HEK293 (cell line): ENCODE data around the gene ZDHHC17.

Source experiments
- CTCF ChIA-PET: fragments of 350-600 bp; formaldehyde crosslinking; extraction: SDS; loops from one replicate; lab custom pipeline; 2021; ENCODE audit warnings: antibody characterized with exemption; lab: Yijun Ruan, JAX
- POLR2A ChIA-PET: fragments of 300-600 bp; formaldehyde crosslinking; extraction: SDS; loops from one replicate; lab custom pipeline; 2020; ENCODE audit warnings: antibody characterized with exemption, inconsistent platforms; lab: Yijun Ruan, JAX
- H3K27ac ChIP-seq: fragments of 200-500 bp; sonication (Bioruptor generic); 2 replicates; pipeline ENCODE4 v1.5.1; 2014; ENCODE audit warnings: low read depth, low read length, control low read depth, inconsistent platforms; ENCODE audit errors: extremely low read depth
- H3K36me3 ChIP-seq, 2 experiments: fragments of 200-500 bp in 1 of 2; sonication (Bioruptor generic) in 1 of 2; 1 replicate in 1 of 2; 2 replicates in 1 of 2; pipeline ENCODE4 v1.5.1; 2014 to 2017; ENCODE audit warnings: inconsistent platforms in 2 of 2, low read length in 2 of 2; ENCODE audit not compliant: control insufficient read depth in 2 of 2, insufficient read depth in 1 of 2
- H3K4me1 ChIP-seq: fragments of 200-500 bp; sonication (Bioruptor generic); 2 replicates; pipeline ENCODE4 v1.5.1; 2014; ENCODE audit warnings: mild to moderate bottlenecking, low read length, inconsistent platforms; ENCODE audit not compliant: control insufficient read depth, insufficient read depth
- H3K4me3 ChIP-seq: 2 replicates; pipeline ENCODE4 v1.5.1; 2011; ENCODE audit warnings: low read depth, mild to moderate bottlenecking, control low read depth, low read length, moderate library complexity
- H3K9me3 ChIP-seq: fragments of 200-500 bp; sonication (Bioruptor generic); 2 replicates; pipeline ENCODE4 v1.5.1; 2014; ENCODE audit warnings: low read depth, low read length, inconsistent platforms; ENCODE audit not compliant: control insufficient read depth, insufficient read depth
- CTCF ChIP-seq: fragments of 450-650 bp; formaldehyde crosslinking; IDR thresholded peaks from 2 replicates; pipeline ENCODE4 v1.5.1; 2016; ENCODE audit warnings: missing biosample characterization, missing genetic modification characterization
- MEIS1 ChIP-seq: sonication (generic); formaldehyde crosslinking; IDR thresholded peaks from 2 replicates; pipeline ENCODE4 v1.8.1; 2022; ENCODE audit warnings: missing genetic modification reagents, mild to moderate bottlenecking, borderline replicate concordance
- MYNN ChIP-seq: fragments of 450-650 bp; formaldehyde crosslinking; IDR thresholded peaks from 2 replicates; pipeline ENCODE4 v1.5.1; 2016; ENCODE audit warnings: missing biosample characterization, missing genetic modification characterization, borderline replicate concordance
- PRDM1 ChIP-seq: fragments of 450-650 bp; formaldehyde crosslinking; IDR thresholded peaks from 2 replicates; pipeline ENCODE4; 2016; ENCODE audit warnings: missing biosample characterization, missing genetic modification characterization
- PRDM6 ChIP-seq: fragments of 450-650 bp; formaldehyde crosslinking; IDR thresholded peaks from 2 replicates; pipeline ENCODE4 v1.5.1; 2017; ENCODE audit warnings: missing biosample characterization, missing genetic modification characterization
- SETDB1 ChIP-seq: IDR thresholded peaks from one replicate; pipeline ENCODE4 v1.6.1; 2017; ENCODE audit warnings: mild to moderate bottlenecking, low read length, moderate library complexity, mixed read lengths; ENCODE audit not compliant: insufficient read length
- ZBTB26 ChIP-seq: fragments of 450-650 bp; formaldehyde crosslinking; optimal IDR thresholded peaks from 2 replicates; pipeline ENCODE3; 2016; ENCODE audit warnings: missing biosample characterization, mild to moderate bottlenecking, missing genetic modification characterization
- ZEB2 ChIP-seq: fragments of 450-650 bp; formaldehyde crosslinking; IDR thresholded peaks from 2 replicates; pipeline ENCODE4 v1.5.1; 2016; ENCODE audit warnings: missing biosample characterization, missing genetic modification characterization
- ZFHX2 ChIP-seq: fragments of 450-650 bp; formaldehyde crosslinking; conservative IDR thresholded peaks from 2 replicates; pipeline ENCODE4 v1.5.1; 2016; ENCODE audit warnings: missing biosample characterization, missing genetic modification characterization
- ZIC2 ChIP-seq: fragments of 450-650 bp; formaldehyde crosslinking; IDR thresholded peaks from 2 replicates; pipeline ENCODE4 v1.5.1; 2016; ENCODE audit warnings: missing biosample characterization, missing genetic modification characterization
- ZNF211 ChIP-seq: fragments of 450-650 bp; formaldehyde crosslinking; IDR thresholded peaks from 2 replicates; pipeline ENCODE4 v1.5.1; 2016; ENCODE audit warnings: low read depth, missing biosample characterization, missing genetic modification characterization
- ZNF221 ChIP-seq: fragments of 450-650 bp; formaldehyde crosslinking; IDR thresholded peaks from 2 replicates; pipeline ENCODE4 v1.5.1; 2017; ENCODE audit warnings: missing biosample characterization, missing genetic modification characterization, borderline replicate concordance
- ZNF23 ChIP-seq: fragments of 450-650 bp; formaldehyde crosslinking; IDR thresholded peaks from 2 replicates; pipeline ENCODE4 v1.5.1; 2016; ENCODE audit warnings: missing biosample characterization, missing genetic modification characterization, borderline replicate concordance
- ZNF449 ChIP-seq: fragments of 450-650 bp; formaldehyde crosslinking; IDR thresholded peaks from 2 replicates; pipeline ENCODE4 v1.5.1; 2017; ENCODE audit warnings: missing biosample characterization, mild to moderate bottlenecking, missing genetic modification characterization, moderate library complexity
- ZNF654 ChIP-seq: fragments of 450-650 bp; formaldehyde crosslinking; IDR thresholded peaks from 2 replicates; pipeline ENCODE4 v1.5.1; 2016; ENCODE audit warnings: low read depth, missing biosample characterization, missing genetic modification characterization
- ZNF707 ChIP-seq: fragments of 450-650 bp; formaldehyde crosslinking; IDR thresholded peaks from 2 replicates; pipeline ENCODE4 v1.5.1; 2016; ENCODE audit warnings: missing biosample characterization, missing genetic modification characterization
- TF ChIP-seq, protein P1 (sequence below): fragments of 450-650 bp; formaldehyde crosslinking; IDR thresholded peaks from 2 replicates; pipeline ENCODE4 v1.5.1; 2016; ENCODE audit warnings: missing biosample characterization, missing genetic modification characterization
- TF ChIP-seq, protein P2 (sequence below): fragments of 450-650 bp; IDR thresholded peaks from 2 replicates; pipeline ENCODE4 v1.5.1; 2018; ENCODE audit warnings: missing biosample characterization, mild to moderate bottlenecking, missing genetic modification characterization

ZDHHC17 gene

DNA sequence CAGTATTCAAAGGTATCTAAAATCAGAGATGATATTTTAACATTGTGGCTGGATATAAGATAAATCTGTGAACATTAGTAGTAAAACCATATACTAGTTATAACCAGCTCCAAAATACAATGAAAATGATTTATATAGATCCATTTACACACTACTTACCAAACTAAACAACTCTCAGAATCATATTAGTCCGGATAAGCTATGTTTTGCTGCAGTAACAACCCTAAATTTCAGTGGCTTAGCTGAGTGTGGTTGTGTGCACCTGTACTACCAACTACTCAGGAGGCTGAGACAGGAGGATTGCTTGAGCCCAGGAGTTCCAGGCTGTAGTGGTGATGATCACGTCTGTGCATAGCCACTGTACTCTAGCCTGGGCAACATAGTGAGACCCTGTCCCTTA lies 23.8 kb downstream of the ZDHHC17 start:
- CTCF ChIA-PET, result interaction anchor here (0.6 to 1.2 kb wide), 3 partner anchors 9 to 165 kb away, joined by 3 to 6 read pairs (median 3); no protein-coding TSS in a partner anchor
- Histone ChIP-seq H3K4me3 (no peak overlapping the region), H3K27ac (no peak overlapping the region)
- POLR2A ChIA-PET, result no interaction called here
- no peak for TF ChIP-seq ZNF23 (tag by site-specific recombination)
- TF ChIP-seq MEIS1 (CRISPR knock-in tag), result no peak
- no peak for TF ChIP-seq ZFHX2 (tag by site-specific recombination)
- TF ChIP-seq ZIC2 (tag by site-specific recombination), result no peak
- TF ChIP-seq, protein P1, sequence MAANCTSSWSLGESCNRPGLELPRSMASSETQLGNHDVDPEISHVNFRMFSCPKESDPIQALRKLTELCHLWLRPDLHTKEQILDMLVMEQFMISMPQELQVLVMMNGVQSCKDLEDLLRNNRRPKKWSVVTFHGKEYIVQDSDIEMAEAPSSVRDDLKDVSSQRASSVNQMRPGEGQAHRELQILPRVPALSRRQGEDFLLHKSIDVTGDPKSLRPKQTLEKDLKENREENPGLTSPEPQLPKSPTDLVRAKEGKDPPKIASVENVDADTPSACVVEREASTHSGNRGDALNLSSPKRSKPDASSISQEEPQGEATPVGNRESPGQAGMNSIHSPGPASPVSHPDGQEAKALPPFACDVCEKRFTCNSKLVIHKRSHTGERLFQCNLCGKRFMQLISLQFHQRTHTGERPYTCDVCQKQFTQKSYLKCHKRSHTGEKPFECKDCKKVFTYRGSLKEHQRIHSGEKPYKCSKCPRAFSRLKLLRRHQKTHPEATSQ (tag by site-specific recombination), result no peak
- TF ChIP-seq SETDB1, result peak; percentile 55
- TF ChIP-seq, all 188 proteins: peak for 1
- no peaks in the 10 kb centered on the region for H3K36me3 ChIP-seq
- H3K9me3 ChIP-seq, result no peaks in the 10 kb centered on the region
- peaks cover under 1% of the 10 kb centered on the region; the same call in 1 of the 2 replicates for H3K4me1 ChIP-seq

DNA sequence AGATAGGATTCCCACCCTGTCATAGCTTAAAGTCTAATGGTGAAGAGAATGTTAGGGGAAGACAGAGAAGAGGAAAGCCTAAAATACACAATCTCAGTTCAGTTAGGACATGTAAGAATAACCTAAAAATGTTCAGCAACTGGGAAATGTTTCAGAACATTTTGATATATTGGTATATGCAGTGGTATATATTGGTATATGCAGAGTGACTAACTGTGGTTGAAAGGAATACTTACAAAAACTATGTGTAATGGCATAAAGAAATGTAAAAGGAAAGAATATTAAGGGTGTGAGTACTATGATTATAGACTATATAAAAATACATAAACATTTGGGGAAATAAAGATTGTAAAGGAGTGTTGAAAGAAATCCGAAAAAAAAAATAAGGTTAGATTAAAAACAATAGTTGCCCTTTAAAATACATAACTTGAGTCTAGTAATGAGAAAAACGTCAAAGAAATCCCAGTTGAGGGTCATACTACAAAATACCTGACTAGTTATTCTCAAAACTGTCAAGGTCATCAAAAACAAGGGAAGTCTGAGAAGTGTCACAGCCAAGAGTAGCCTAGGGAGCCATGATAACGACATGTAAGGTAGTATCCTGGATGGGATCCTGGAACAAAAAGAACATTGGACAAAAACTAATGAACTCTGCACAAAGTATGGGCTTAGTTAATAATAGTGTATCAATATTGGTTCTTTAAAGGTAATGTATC lies 25.6 kb downstream of the ZDHHC17 start:
- Histone ChIP-seq H3K4me3 (no peak overlapping the region), H3K36me3 (no peaks in the 10 kb centered on the region), H3K4me1 (no peaks in the 10 kb centered on the region), H3K9me3 (no peaks in the 10 kb centered on the region), H3K27ac (no peak overlapping the region)
- TF ChIP-seq ZNF211 (tag by site-specific recombination) (peak; percentile 95), ZBTB26 (tag by site-specific recombination) (no peak), ZNF449 (tag by site-specific recombination) (no peak), ZNF707 (no peak)
- TF ChIP-seq, protein P2, sequence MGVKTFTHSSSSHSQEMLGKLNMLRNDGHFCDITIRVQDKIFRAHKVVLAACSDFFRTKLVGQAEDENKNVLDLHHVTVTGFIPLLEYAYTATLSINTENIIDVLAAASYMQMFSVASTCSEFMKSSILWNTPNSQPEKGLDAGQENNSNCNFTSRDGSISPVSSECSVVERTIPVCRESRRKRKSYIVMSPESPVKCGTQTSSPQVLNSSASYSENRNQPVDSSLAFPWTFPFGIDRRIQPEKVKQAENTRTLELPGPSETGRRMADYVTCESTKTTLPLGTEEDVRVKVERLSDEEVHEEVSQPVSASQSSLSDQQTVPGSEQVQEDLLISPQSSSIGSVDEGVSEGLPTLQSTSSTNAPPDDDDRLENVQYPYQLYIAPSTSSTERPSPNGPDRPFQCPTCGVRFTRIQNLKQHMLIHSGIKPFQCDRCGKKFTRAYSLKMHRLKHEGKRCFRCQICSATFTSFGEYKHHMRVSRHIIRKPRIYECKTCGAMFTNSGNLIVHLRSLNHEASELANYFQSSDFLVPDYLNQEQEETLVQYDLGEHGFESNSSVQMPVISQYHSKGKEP, result no peak
- ChIA-PET CTCF (interaction anchor here (0.6 to 3.4 kb wide), 18 partner anchors 7 to 263 kb away, joined by 3 to 39 read pairs (median 4); no protein-coding TSS in a partner anchor), POLR2A (no interaction called here)

- no peaks in the 10 kb centered on the region for H3K9me3 ChIP-seq
- H3K36me3 ChIP-seq, result no peaks in the 10 kb centered on the region
- H3K27ac ChIP-seq, result no peak overlapping the region
- ChIA-PET CTCF (interaction anchor here (0.6 to 3.4 kb wide), 45 partner anchors 8 to 792 kb away, joined by 3 to 39 read pairs (median 3); no protein-coding TSS in a partner anchor), POLR2A (no interaction called here)
- no peaks in the 10 kb centered on the region for H3K4me1 ChIP-seq
- H3K4me3 ChIP-seq, result no peak overlapping the region
- TF ChIP-seq ZNF221 (tag by site-specific recombination) (no peak), PRDM1 (tag by site-specific recombination) (no peak), PRDM6 (0 out of 2 replicates have a peak, but pooled peaks have one; percentile 9), ZEB2 (tag by site-specific recombination) (0 out of 2 replicates have a peak, but pooled peaks have one; percentile 20), MYNN (tag by site-specific recombination) (peak; percentile 60), ZNF654 (tag by site-specific recombination) (peak; percentile 88), CTCF (peak; percentile 26; the same call in 1 of the 2 replicates)
Observed at GRCh38 chr12:76790564-76791552, 26.9 kb downstream of the ZDHHC17 start.
